IPS-18c (cell line): Measurements from ENCODE around the gene NOVA1.

Experiments
- H3K4me3 ChIP-seq: 2 replicates; pipeline ENCODE4 v1.7.0; 2013; ENCODE audit warnings: low read depth, mild to moderate bottlenecking, low read length, moderate library complexity; ENCODE audit not compliant: insufficient read depth
- H3K9me3 ChIP-seq: one replicate; pipeline ENCODE4 v1.6.1; 2013; ENCODE audit warnings: mild to moderate bottlenecking, low read length, moderate library complexity; ENCODE audit not compliant: control insufficient read depth, insufficient read depth

NOVA1 gene

GRCh38 chr14:26596543-26597061, 1.2 kb downstream of the NOVA1 start:
- Histone ChIP-seq H3K4me3 (peak overlapping the region; percentile 64), H3K9me3 (peaks cover 2% of the 10 kb centered on the region)

DNA sequence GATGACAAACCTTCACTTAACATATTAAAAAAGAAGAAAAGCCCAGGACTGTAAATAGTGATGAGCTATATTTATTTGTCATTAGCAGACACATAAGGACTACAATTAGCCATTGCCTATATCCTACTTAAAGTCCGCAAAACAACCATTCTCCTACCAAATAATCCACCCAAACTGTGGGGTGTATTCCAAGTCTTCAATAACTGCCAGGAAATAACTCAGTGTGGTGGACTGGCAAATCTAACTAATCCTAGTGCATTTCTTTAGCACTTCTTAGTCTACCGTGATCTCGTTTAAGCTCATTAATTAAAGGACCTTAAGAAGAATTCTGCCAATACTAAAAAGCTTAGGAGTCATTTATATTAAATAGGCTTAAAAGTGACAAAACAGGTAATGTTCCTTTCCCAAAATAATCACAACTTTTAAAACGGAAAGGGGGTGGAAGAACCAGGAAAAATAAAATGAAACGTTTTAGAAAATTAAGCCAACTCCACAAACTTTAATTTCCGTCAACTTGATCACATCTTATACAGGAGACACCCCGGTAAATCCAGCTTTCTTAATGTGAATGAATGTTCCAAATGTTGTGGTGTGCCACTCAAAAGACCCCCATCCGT, 1.8 kb downstream of the NOVA1 start:
- H3K4me3 ChIP-seq: peak overlapping the region; percentile 64
- peaks cover 2% of the 10 kb centered on the region for H3K9me3 ChIP-seq

GRCh38 chr14:26594756-26595545, 2.9 kb downstream of the NOVA1 start:
- Histone ChIP-seq H3K9me3 (peaks cover 2% of the 10 kb centered on the region), H3K4me3 (no peak overlapping the region)

DNA sequence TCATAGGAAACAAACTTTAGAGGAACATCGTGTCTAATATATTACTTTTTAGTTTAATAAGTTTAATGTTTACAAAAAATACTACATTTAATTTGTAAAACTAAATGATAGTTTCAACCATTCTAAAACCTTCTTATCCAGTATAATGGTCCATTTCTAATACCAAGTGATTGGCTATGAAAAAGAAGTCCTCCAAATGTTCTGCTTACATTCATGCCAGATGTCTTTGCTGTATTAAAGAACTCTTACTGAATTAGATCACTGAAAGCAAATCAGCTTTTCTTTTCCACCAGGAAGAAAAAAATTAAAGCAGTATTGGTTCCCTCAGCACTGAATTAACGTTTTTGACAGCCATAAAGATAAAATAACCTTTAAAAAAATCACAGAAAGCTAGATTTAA, 3.7 kb downstream of the NOVA1 start:
- Histone ChIP-seq H3K4me3 (no peak overlapping the region), H3K9me3 (peaks cover 2% of the 10 kb centered on the region)

GRCh38 chr14:26593357-26593756, 4.5 kb downstream of the NOVA1 start:
- H3K4me3 ChIP-seq: no peak overlapping the region
- H3K9me3 ChIP-seq: peaks cover 2% of the 10 kb centered on the region

- Histone ChIP-seq H3K9me3 (no peaks in the 10 kb centered on the region), H3K4me3 (no peak overlapping the region)
Measured at GRCh38 chr14:26589925-26590324, 7.9 kb downstream of the NOVA1 start.

GRCh38 chr14:26577711-26578110, 20.1 kb downstream of the NOVA1 start:
- no peak overlapping the region for H3K4me3 ChIP-seq
- H3K9me3 ChIP-seq: no peaks in the 10 kb centered on the region

GRCh38 chr14:26554069-26554772, 43.6 kb downstream of the NOVA1 start:
- no peak overlapping the region for H3K4me3 ChIP-seq
- no peaks in the 10 kb centered on the region for H3K9me3 ChIP-seq

DNA sequence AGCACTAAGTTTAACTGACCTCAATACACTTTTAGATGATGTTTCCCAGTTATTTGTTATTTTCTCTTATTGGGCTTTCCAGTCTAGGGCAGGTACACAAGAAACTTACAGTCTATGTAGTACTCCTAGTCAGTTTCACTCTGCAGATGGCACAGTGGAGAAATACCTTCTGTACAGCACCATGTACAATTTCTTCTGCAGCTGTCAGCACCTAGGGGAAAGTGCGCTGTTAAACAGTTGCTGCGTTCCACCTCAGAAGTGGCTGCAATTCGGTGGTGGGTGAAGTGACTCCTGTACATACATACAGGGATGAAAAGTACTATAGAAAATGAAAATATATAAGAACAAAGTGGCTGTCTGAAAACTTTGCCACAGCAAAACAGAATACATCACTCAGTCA, 48.3 kb downstream of the NOVA1 start:
- Histone ChIP-seq H3K9me3 (no peaks in the 10 kb centered on the region), H3K4me3 (no peak overlapping the region)

DNA sequence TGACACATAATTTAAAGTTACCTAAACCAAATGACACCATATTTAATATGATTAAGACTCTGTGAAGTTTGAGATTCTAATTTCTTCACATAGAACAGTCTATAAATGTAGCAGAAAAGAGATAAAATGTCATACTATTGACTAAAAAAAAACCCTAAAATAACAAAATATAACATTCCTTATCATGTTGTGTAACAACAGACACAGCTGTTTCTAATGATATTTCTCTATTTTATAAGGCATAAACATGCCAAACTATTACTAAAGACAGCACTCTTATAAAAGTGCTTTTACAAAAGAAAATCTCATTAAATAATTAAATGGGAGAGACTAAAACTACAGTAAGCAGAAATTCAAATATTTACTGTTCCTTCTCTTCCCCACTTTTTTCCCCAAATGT, 49.4 kb downstream of the NOVA1 start:
- Histone ChIP-seq H3K4me3 (no peak overlapping the region), H3K9me3 (no peaks in the 10 kb centered on the region)

- no peak overlapping the region for H3K4me3 ChIP-seq
- H3K9me3 ChIP-seq: no peaks in the 10 kb centered on the region
Measured at GRCh38 chr14:26538176-26538575, 59.7 kb downstream of the NOVA1 start.

- Histone ChIP-seq H3K9me3 (no peaks in the 10 kb centered on the region), H3K4me3 (no peak overlapping the region)
Measured at GRCh38 chr14:26531894-26532293, 65.9 kb downstream of the NOVA1 start.

GRCh38 chr14:26528415-26529182, 69.2 kb downstream of the NOVA1 start:
- Histone ChIP-seq H3K9me3 (no peaks in the 10 kb centered on the region), H3K4me3 (no peak overlapping the region)

DNA sequence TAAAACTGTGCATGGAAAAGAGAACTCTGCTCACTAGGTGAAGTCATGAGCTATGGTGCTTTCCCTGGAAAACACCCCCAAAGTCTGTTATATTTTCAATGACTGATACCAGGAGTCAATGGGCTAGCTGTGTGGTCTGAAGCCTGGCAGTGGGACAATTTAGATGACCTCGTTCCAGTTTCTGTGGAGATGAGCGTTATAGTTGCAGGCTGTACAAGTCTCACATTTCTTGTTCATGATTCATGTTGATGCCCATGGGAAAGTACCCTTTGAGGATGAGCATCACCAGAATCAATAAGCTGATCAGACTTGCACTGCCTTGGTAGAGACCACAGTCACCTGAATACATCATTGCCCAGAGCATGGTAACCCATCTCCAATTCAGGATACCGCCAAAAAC, 70.7 kb downstream of the NOVA1 start:
- H3K9me3 ChIP-seq: no peaks in the 10 kb centered on the region
- no peak overlapping the region for H3K4me3 ChIP-seq

DNA sequence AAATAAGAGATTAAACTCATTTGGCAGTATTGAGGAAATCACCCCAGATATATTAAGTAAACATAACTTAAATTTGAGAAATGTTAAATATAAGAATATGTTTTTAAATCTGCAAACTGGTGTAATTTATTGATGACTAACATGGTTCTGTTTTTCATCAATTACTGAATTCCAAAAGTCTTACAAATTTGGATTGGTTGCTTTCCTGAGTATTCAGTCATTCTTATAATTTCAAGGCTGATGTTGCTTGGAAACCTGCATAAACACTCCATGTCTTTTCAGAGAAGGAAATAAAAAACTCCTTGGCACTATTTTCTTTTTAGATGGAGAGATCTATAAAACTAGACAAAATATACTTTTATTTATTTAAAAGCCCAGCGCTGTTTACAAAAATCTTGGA, 71.7 kb downstream of the NOVA1 start:
- no peaks in the 10 kb centered on the region for H3K9me3 ChIP-seq
- H3K4me3 ChIP-seq: no peak overlapping the region

- H3K4me3 ChIP-seq: no peak overlapping the region
- no peaks in the 10 kb centered on the region for H3K9me3 ChIP-seq
Measured at GRCh38 chr14:26525085-26525484, 72.7 kb downstream of the NOVA1 start.

- no peak overlapping the region for H3K4me3 ChIP-seq
- no peaks in the 10 kb centered on the region for H3K9me3 ChIP-seq
Measured at GRCh38 chr14:26522967-26523366, 74.9 kb downstream of the NOVA1 start.
